ENCODE data around the gene TALDO1.

DNA sequence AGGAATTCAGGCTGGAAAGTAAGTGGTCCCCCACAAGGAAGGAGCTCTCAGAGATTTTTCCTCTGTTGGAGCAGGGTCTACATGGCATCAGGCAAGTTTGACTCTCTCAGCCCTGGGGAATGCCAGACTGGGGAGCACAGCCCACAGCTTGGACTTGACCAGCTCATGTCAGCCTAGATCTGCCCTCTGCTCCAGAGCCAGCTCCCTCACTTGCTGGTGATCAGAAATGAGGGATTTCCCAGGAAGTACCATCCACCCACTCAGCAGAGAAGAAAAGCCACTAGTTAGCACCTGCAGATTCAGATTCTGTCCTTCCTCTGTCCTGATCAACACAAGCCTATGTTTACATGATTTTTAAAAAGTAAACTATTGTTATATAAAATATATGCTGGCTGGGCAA lies 13.0 kb downstream of the TALDO1 start:
- TF ChIP-seq POLR2A (IDR thresholded peaks at IDR 0.05) (no peak), POLR2AphosphoS5 (IDR thresholded peaks at IDR 0.05) (no peak)
- TF ChIP-seq, protein P1, sequence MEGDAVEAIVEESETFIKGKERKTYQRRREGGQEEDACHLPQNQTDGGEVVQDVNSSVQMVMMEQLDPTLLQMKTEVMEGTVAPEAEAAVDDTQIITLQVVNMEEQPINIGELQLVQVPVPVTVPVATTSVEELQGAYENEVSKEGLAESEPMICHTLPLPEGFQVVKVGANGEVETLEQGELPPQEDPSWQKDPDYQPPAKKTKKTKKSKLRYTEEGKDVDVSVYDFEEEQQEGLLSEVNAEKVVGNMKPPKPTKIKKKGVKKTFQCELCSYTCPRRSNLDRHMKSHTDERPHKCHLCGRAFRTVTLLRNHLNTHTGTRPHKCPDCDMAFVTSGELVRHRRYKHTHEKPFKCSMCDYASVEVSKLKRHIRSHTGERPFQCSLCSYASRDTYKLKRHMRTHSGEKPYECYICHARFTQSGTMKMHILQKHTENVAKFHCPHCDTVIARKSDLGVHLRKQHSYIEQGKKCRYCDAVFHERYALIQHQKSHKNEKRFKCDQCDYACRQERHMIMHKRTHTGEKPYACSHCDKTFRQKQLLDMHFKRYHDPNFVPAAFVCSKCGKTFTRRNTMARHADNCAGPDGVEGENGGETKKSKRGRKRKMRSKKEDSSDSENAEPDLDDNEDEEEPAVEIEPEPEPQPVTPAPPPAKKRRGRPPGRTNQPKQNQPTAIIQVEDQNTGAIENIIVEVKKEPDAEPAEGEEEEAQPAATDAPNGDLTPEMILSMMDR (IDR thresholded peaks at IDR 0.05) = no peak
